SK-N-MC (cell line): Measurements from ENCODE around the gene SLCO3A1.

Source experiments
- EZH2 ChIP-seq: fragments of 200-600 bp; sonication (generic); IDR thresholded peaks from one replicate; pipeline ENCODE4 v1.6.1; 2017; ENCODE audit warnings: antibody characterized with exemption
- FOXP2 ChIP-seq: optimal IDR thresholded peaks from 2 replicates; pipeline ENCODE3; 2011; ENCODE audit warnings: mild to moderate bottlenecking, moderate library complexity; ENCODE audit not compliant: insufficient read depth; ENCODE audit errors: extremely low read length, control extremely low read depth
- POLR2AphosphoS5 ChIP-seq: IDR thresholded peaks from 2 replicates; pipeline ENCODE4 v1.6.1; 2012; ENCODE audit warnings: mild to moderate bottlenecking, low read depth, low read length, borderline replicate concordance

DNA sequence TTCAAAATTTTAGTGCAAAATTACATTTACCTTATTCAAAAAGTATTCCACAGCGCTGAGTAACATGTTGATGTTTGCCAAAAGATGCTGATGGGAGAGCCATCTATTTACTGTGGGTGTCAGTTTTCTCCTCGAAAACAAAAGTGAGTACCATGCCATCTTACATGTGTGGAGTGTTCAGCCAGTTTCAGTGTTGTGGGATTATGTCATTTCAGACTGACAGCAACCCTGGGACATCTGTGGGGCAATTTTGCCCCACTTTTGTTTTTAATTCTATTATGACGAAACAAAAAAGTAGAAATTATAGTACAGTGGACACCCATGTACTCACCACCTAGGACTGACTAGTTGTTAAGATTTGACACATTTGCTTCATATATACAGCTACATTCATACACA is 19.6 kb downstream of the SLCO3A1 start:
- TF ChIP-seq EZH2 (no peak), POLR2AphosphoS5 (no peak), FOXP2 (no peak)
